GM18858 (cell line): ENCODE measurements around the gene ESYT3.

Experiments used
- ATAC-seq: cut with Tn5 transposase; IDR thresholded peaks from one replicate; pipeline ENCODE4 v1.9.1; 2021; ENCODE audit not compliant: unreplicated experiment

Gene ESYT3

GRCh38 chr3:138434276-138434874 lies at the start of gene ESYT3:
TSS of gene ESYT3 (plus strand) at chr3:138434616. CDS start at chr3:138434799, 183 bp downstream.
- no peak for ATAC-seq

DNA sequence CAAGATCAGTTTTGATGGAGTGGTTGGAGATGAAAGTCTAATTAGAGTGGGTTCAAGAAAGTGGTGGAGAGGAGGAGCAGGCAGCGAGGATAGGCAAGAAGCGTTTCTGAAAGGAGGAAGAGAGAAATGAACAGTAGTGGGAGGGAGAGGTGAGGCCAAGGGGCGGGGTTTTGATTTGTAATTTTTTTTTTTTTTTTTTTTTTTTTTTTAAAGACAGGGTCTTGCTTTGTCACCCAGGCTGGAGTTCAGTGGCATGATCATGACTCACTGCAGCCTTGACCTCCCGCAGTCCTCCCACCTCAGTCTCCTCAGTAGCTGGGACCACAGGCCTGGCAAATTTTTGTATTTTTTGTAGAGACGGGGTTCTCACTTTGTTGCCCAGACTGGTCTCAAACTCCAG lies 49.4 kb upstream of the ESYT3 start:
- no peak for ATAC-seq

DNA sequence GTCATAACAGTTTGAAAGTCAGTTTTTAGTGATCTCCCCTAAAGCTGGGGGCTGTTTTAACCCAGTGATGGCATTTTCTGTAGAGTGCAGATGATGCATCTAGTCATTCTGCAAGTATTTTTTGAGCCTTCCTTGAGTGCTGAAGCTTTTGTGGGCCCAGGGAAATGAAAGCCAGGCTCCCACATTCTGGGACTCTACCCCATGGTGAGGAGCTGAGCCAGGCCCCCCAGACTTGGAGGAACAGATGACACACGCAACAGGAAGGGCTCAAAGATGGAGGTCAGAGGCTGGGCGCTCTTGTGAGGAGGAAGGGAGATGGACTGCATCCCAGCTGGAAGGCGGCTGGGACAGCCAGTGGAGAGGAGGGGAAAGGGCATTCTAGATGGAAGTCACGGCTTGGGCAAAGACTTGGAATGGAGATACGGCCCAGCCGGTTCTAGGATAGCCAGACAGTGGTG lies 45.2 kb upstream of the ESYT3 start:
- no peak for ATAC-seq

- ATAC-seq, result no peak
These were observed 44.4 kb upstream of the ESYT3 start for GRCh38 chr3:138389841-138390581.

DNA sequence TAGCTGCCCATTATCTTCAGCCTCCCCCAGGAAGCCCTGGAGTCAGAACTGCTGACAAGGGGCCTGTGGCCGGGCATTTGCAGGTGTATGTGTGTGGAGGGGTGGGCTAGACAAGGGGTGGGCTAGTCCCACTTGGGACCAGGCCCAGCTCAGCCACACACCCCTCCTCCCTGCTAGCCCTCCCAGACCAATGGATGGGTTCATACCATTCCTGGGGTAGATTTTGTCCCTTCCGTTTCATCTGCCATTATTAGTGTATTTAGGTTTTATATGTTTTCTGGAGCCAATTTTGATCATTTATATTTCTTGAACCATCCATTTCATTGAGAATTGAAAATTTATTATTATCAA lies 43.9 kb upstream of the ESYT3 start:
- ATAC-seq, result no peak

GRCh38 chr3:138394156-138394555 lies 40.3 kb upstream of the ESYT3 start:
- no peak for ATAC-seq

DNA sequence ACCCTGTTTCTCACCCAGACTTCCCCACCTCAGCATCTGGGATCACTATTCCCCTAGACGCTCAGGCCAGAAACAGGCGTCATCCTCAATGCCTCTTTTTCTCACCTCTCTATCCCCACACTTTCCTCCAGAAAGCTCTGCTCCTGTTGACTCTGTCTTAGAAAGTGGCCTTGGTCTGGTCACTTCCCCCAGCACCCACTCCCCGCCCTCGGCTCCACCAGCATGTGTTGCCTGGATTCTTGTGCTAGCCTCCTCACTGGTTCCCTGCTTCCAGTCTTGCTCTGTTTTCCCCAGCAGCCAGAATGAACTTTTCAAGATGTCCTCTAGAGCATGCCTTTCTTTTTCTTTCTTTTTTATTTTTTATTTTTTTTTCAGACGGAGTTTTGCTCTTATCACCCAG lies 39.7 kb upstream of the ESYT3 start:
- no peak for ATAC-seq

GRCh38 chr3:138395865-138396751 lies 38.3 kb upstream of the ESYT3 start:
- no peak for ATAC-seq

GRCh38 chr3:138396752-138397410 lies 37.5 kb upstream of the ESYT3 start:
- ATAC-seq, result no peak

DNA sequence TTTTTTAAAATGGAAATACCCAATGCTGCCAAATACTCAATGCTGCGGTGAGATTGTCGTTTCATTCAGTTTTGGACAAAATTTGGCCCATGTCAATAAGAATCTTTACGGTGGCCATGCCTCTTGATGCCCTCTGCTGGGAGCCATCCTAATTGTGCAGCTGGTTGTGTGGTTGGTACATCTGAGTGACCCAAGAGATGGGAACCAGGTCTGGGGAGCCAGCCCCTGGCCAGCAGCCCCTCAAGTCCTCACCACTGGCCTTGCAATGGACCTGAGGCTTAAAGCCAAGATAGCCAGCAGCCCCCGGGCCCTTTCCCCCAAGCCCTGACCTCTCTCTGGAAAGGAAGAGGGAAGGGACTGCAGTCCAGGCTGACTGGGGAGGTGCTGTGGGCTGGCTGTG lies 36.4 kb upstream of the ESYT3 start:
- ATAC-seq, result no peak

GRCh38 chr3:138398791-138399575 lies 35.4 kb upstream of the ESYT3 start:
- no peak for ATAC-seq

DNA sequence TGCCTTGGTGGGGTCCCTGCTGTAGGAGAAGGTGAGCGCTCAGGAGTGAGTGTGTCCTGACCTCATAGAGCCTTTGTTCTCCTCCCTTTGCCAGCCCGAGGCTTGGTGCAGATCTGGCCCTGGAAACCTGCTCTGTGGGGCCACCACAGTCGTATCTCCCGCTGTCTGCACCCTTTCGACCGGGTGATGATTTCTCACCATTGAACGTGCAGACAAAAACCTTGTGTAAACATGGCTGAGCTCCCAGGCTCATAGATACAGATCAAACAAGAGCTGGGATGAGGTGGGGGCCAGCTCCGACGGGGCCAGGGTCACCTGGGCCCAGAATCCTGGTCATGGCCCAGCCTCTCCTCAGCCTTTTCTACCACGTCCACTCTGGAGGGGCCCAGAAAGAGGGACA lies 34.6 kb upstream of the ESYT3 start:
- ATAC-seq, result no peak

- ATAC-seq, result no peak
These were observed 33.8 kb upstream of the ESYT3 start for GRCh38 chr3:138400651-138401070.

GRCh38 chr3:138401834-138402233 lies 32.6 kb upstream of the ESYT3 start:
- no peak for ATAC-seq

DNA sequence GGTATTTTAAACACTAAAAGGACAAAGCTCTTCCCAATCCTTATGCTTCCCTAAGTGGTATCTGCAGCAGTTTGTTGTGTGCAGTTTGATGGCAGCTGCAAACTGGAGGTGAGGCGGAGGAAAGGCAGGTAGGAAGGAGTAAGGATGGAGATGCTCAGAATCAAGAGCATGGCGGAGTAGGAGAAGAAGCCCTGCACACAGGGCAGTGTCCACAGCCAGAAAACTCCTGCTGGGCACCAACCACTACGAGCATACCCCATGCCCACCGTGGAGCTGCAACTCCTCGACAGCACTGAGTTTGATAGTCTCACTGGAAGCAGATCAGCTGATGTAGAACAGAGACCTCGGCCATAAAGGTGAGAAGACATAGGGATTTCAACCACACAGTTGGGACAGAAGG lies 30.3 kb upstream of the ESYT3 start:
- no peak for ATAC-seq

- ATAC-seq, result no peak
These were observed 29.4 kb upstream of the ESYT3 start for GRCh38 chr3:138405001-138405400.

DNA sequence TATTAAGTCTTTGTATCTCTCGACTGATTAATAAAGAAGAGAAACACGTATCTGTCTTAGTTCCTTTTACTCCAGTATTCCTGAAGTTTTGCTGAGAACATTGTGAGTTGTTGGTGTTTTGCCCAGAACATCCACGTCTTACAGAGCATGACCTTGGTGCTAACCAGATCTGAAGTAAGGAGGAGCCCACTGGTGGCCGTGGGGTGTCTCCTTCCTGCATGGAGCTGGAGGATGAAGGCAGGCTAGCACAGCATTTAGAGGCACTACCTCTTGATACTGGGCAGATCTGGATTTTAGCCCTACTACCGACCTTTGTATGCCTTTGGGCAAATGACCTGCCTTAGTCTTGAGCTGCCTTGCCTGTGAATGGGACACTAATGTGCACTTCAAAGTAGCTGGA lies 28.9 kb upstream of the ESYT3 start:
- no peak for ATAC-seq

DNA sequence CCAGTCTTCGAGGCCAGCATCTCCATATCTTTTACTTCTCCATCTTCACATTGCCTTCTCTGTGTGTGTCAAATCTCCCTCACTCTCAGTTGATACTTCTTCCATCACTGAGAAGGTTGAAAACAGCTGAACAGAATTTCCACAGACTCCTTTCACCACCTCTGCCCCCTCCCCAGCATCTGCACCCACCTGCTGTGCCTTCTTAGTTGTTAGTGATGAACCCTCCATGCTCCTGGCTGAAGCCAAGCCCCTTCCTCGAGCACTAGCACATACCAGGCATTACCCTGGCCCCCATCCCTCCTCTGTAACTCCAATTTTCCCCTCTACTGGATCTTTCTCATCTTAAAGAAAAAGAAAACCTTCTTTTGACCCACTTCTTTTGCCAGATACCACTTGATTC lies 27.8 kb upstream of the ESYT3 start:
- no peak for ATAC-seq

GRCh38 chr3:138407236-138407907 lies 27.0 kb upstream of the ESYT3 start:
- ATAC-seq, result no peak
